COLO668 (cell line): ENCODE measurements around the gene CRELD2.

Experiments
- DNase-seq: peaks from one replicate; lab custom pipeline; 2025; ENCODE audit not compliant: unreplicated experiment; lab: John Stamatoyannopoulos, UW

Gene CRELD2

DNA sequence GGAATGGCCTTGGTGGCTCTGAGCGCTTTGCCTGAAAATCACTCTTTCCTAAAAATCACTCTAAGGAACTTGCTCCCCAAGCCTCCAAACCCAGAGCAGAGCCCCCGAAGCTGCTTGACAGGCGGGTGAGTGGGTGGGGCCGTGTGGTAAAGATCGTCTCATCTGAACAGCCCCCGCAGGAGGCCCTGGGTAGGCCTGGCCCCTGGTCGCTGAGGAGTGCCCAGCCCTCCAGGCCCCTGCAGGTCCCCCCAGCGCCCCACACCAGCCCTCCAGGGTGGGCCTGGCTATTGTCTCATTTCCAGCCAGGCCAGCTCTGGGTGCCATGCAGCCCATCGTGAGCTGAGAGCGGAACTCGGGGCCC, 25.0 kb downstream of the CRELD2 start:
- no peak for DNase-seq

- DNase-seq, result no peak
These were observed 25.5 kb downstream of the CRELD2 start for GRCh38 chr22:49943771-49944398.

DNA sequence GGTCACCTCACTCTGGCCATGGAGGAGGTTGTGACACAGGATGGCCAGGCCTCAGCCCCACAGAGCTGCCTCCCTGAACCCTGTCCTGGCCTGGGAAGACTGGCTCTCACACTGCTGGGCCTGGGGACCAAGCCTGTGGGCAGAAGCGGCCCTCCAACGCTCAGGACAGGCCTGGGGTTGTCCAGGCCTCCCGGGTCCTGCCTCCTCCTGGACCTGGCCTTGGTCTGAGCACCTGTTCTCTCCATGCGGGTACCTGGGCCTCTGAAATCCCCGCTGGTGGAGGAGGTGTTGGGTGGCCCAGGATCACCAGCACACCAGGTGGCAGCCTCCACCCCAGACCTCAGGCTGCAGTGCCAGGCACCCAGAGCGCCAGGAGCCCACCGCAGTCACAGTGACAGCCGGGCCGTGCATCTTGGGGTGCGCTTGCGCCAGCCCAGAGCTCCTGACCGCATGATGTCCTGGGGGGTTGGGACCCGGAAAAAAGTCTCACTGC, 26.0 kb downstream of the CRELD2 start:
- no peak for DNase-seq

- peak; percentile 18 for DNase-seq
These were observed 26.8 kb downstream of the CRELD2 start for GRCh38 chr22:49945042-49945794.

- peak; percentile 80 for DNase-seq
These were observed 28.3 kb downstream of the CRELD2 start for GRCh38 chr22:49946612-49947295.

DNA sequence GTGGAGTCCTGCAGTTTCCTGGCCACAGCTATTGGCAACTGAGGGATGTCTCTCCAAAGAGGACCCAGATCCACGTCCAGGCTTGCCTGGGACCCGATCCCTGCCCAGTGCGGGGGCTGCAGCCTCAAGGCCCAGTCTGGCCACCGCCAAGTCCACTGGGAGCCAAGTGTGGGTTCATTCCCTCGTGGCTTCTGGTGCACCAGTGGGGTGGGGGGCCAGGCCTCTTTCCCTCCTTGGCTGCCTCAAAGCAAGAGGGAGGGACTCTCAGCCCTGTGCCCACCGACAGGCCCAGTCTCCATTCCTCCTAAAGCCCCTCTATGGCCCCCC, 28.8 kb downstream of the CRELD2 start:
- DNase-seq, result no peak

- DNase-seq, result peak; percentile 31
These were observed 29.9 kb downstream of the CRELD2 start for GRCh38 chr22:49948116-49948957.

DNA sequence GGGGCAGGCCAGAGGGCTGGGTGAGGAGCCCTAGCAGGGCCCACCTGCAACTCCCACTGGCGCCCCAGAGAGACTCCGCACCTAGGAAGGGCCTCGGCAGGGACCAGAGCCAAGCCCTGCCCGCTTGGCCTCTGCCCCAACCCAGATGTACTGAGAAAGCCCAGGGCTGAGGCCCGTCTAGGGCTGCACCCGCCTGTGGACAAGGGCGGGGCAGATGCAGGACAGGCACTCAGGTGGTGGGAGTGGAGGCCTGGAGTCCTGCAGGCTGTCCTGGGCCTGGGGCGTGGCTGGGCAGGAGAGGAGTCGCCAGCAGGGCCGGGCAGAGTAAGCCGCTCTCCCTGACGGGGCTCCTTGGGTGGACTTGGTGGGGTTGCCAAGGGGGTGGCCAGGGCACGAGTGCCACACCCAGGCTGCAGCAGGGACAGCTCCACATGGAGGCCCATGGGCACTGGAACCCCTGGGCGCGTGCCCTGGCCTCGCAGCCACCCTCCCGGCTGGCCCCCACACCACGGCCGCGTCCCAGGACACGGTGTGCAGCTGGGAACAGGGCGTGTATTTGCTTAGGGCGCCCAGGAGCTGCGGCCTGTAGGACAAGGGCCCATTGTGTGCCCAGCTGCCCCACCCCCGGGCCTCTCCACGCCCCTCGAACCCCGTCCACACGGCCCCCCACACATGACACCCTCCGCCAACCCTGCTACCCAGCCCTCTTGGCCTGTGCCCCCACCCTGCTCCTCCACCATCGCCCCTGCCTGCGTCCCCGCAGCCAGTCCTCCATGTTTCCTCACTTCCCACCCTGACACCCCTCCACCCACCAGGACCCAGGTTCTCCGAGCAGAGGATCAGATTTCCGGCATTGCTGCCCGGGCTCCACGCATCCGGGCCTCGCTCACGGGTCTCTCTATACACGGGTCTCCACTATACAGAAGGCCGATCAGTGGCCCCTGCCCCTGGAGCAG, 30.8 kb downstream of the CRELD2 start:
- peak; percentile 53 for DNase-seq

DNA sequence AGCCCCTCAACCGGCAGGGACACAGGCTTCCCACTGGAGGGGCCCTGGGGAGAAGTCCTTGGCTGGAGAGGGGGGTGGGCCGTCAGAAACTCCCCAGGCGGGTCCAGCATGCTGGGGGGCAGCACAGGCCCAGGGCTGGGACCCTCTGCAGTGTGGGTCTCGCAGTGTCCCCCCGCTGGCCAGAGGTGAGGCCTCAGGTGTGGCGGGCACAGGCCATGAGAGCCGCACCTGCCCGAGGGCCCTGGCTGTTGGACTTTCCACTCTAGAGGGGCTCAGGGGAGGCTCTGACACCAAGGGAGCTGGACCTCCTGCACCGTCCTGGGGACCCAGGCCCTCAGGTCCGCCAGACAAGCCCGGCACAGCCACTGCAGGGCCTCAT, 31.5 kb downstream of the CRELD2 start:
- DNase-seq, result no peak

DNA sequence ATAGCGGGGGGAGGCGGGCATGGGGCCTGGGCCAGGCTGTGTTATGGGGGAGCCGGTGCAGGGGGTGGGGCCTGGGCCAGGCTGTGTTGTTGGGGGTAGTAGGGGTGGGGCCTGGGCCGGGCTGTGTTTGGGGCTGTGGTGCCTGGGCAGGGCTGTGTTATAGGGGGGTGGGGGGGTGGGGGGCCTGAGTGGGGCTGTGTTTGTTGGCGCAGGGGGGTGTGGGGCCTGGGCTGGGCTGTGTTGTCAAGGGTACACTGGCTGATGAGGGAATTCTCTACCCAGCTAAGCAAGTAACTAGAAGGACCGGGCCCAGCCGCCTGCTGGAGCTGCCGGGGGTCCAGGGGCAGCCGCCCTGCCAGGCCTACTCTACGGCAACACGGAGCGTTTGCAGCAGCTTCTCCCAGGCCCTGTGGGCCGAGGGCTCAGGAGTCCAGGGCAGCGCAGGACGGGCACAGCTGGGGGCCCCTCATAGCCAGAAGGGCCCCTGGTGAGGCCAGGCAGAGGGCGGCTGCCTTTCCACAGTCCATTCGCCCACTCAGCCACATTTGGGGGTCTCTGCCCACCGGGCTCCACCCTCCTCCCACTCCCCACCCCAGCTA, 32.1 kb downstream of the CRELD2 start:
- DNase-seq, result no peak

DNA sequence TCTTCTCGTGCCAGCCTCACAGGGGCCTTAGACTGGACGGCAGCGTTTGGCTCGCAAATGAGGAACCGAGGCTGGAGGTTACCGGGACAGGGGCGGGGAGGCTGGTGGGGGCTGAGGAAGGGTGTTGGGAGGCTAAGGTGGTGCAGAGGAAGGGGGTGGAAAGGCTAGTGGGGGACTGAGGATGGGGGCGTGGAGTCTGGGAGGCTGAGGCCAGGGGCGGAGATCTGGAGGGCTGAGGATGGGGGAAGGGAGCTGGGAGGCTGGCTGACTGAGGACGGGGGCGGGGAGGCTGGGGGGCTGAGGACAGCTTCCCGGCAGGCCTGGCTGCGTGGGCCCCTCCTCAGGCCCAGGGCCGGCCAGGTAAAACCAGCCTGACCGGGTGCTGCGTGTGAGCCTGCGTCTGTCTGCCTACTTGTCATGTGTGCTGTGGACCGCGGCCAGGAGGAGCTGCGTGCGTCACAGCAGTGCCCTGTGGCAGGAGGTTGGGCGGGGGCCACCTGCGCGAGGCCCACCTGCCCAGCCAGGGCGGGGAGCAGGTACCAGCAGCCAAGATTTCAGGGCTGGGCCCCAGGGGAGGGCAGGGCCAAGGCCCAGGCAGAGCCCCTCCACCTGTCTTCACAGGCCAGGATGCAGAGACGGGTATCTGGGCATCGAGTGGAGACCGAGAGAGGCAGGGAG, 32.7 kb downstream of the CRELD2 start:
- peak; percentile 88 for DNase-seq

- DNase-seq, result no peak
These were observed 33.2 kb downstream of the CRELD2 start for GRCh38 chr22:49951678-49951985.

DNA sequence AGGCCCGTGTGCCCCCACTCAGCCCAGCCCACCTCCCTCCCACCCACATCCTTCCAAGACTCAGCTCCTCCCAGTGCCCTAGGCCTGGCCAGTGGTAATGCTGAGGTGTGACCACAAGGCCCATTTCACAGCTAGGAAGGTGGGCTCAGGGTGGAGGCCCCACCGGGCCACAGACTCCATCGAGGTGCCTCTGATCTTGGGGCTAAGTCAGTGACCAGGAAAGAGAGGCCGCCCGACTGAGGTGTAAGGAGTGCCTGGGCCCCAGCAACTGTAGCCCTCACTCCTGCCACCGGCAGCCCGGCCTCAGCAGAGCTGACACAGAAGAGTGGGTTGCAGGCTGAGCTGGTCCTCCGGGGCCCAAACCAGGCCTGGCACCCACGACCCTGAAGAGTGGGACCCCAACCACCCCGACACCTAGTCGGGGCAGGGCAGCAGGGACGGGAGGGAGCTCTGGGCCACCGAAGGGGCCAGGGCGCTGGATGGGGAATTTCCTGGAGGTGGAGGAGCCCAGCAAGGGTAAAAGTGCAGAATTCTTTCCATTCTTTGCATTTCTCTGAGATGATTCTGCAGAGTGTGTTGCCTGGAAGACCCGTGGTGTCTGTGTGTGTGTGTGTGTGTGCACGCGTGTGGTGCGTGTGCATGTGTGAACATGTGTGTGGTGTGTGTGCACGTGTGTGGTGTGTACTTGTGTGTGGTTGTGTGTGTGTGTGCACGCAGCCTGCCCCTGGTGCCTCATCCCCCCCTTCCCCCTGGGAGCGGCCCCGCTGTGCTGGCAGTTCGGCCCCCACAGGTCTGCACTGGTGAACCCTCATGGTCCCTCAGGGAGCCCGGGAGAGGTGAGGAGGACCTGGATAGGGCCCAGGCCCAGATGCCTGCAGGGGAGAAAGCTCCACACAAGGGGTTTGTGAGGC, 33.8 kb downstream of the CRELD2 start:
- DNase-seq, result no peak

DNA sequence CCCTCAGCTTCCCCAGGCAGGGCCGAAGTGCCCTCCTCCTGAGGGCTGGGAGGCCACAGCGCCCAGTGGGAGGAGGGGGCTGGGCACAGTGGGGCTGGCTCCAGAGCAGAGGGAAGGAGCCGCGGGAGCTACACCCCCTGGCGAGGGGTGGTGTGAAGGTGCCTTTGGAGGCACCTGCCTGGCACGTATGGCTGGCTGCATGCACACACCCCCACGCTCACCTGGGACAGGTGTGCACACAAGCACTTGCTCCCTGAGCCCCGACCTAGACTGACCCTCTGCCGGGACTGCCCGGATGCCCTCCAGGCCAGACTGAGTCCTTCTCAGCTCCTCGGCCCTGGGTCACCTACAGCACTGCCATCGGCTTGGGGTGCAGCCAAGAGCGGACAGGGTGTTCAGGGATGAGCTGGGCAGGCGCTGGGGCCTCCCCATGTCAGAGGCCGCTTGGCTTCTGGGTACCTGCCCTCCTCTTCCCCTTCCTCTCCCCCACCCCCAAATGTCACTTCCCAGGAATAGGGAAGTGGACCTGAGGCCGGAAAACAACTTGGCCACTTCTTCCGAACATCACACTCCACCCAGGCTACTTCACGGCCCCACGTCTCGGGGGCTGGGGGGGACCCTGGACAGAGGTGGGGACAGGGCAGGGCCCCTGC, 34.7 kb downstream of the CRELD2 start:
- peak; percentile 74 for DNase-seq

DNA sequence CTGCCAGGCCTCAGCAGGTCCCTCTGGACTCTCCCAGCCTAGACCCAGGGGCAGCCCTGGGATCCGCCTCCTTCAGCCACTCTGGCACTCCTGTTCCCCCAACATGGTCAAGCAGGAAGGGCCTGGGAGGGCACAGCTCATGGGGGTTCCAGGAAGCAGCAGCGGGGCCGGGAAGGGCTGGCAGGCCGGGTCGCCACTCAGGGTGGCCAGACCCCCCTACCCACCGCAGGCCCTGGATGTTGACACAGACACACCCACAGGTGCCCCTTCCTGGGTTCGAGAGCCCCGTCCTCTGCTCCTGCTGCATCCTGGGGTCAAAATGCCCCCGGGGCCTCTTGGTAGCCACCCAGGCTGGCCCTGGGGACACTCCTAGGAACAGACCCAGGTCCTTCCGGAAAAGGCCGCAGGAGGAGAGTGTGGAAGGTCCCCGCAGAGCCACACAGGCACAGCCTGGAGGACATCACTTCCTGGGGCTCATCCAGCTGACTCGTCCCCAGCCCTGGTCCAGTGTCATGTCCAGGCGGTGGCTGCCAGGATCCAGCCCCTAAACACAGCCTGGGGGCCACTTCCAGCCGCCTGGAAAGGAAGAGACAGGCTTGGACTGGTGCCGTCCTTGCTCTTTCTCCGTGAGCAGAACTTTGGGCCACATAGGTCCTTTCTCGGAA, 35.4 kb downstream of the CRELD2 start:
- no peak for DNase-seq

DNA sequence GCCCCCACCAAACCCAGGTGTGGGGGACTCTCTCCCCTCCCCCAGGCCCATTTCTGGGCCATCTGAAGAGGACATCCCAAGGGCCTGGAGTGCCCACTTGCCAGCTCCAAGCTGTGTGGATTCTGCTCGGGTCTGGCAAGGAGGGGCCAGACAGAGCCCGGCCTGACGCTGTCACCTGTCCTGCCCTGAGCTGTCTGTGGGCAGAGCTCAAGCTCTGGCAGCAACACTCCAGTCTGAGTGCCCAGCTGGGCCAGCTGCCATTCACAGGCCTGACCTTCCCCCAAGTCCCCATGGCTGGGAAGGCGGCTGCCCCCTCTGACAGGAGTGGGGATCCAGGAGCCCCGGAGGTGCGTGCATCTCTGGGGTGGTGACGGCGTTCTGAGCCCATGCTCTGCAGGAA, 35.9 kb downstream of the CRELD2 start:
- peak; percentile 45 for DNase-seq

- no peak for DNase-seq
These were observed 36.7 kb downstream of the CRELD2 start for GRCh38 chr22:49954991-49955580.
